BLaER1 treated with 17β-estradiol and CSF1 and Interleukin-3, amounts not matched to agents 10 nM and 100 nM (cell line): Measurements from ENCODE around the gene SIRT4.

Source experiments
- H3K27ac ChIP-seq, 11 experiments: shearing (Covaris generic); formaldehyde crosslinking; 2 replicates each; pipeline ENCODE4 v1.8.1; 2022
- H3K27me3 ChIP-seq, 11 experiments: shearing (Covaris generic); formaldehyde crosslinking; 2 replicates each; pipeline ENCODE4 v1.8.1; 2022
- H3K36me3 ChIP-seq, 11 experiments: shearing (Covaris generic); formaldehyde crosslinking; 2 replicates each; pipeline ENCODE4 v1.8.1; 2022
- H3K4me1 ChIP-seq, 10 experiments: shearing (Covaris generic); formaldehyde crosslinking; 2 replicates each; pipeline ENCODE4 v1.8.1; 2022
- H3K4me2 ChIP-seq, 11 experiments: shearing (Covaris generic); formaldehyde crosslinking; 2 replicates each; pipeline ENCODE4 v1.8.1; 2022
- H3K4me3 ChIP-seq, 10 experiments: shearing (Covaris generic); formaldehyde crosslinking; 2 replicates each; pipeline ENCODE4 v1.8.1; 2022
- H3K9ac ChIP-seq, 11 experiments: shearing (Covaris generic); formaldehyde crosslinking; 2 replicates each; pipeline ENCODE4 v1.8.1; 2022
- H3K9me3 ChIP-seq, 11 experiments: shearing (Covaris generic); formaldehyde crosslinking; replicated peaks in 1 of 11; 2 replicates each; pipeline ENCODE4 v1.8.1; 2022
- H4K20me1 ChIP-seq, 11 experiments: shearing (Covaris generic); formaldehyde crosslinking; 2 replicates each; pipeline ENCODE4 v1.8.1; 2022
- Cebpa-rat ChIP-seq, 11 experiments: shearing (Covaris generic); IDR thresholded peaks; 2 replicates each; pipeline ENCODE4 v1.8.1; 2022

SIRT4 gene

DNA sequence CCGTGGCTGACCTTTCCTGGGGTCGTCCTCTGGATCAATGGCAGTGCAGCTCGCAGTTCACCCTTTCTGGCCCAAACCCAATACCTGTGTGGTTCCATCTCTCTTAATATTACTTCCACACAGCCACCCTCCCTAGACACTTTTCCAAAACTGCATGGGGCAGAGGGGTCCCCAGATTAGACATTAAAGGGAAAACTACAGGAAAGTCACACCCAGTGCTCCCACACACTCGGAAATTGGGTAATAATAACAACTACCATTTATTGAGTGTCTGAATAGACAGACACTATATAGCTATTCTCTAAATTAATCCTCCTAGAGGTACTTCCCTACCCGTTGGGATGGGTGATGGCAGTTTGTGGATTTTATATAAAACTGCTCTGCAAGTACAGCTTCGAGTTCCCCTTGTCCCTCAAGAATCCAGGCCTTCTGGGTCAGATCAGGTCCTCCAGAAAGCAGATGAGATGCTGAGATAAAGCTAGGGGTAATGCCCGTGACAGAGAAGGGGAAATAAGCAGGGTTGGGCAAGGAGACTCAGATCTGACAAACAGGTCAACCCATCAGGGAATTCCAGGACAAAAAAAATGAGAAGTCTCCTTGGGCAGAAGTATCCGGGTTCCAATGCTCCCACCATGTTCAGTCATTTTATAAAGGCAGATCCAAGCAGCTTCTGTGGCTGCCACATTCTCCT is 35.8 kb upstream of the SIRT4 start:
- H3K4me2 ChIP-seq = peak overlapping the region in 8 of 11 experiments; percentile 8 to 64 (median 36); a peak in 10 of 22 replicates

DNA sequence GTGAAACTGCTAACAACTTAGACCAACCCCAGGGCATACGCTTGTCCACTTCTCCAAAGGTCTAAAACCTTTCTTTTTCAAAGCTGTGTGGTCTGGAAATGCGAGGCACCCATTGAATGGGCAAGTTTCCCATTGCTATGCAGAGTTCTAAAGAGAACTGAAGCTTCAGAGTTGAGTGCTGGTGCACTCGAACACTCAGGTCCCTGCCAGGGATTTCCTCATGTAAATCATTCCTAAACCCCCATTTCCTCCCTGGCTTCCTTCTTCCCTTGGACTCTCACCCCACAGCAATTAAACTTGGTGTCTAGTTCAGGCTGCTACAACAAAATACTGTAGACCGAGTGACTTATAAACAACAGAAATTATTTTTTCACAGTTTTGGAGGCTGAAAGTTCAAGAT is 34.4 kb upstream of the SIRT4 start:
- Histone ChIP-seq H3K9me3 (no peaks in the 10 kb centered on the region), H4K20me1 (peaks cover 4 to 22% (median 18%) of the 10 kb centered on the region in 11 experiments; a peak in 16 of 22 replicates), H3K4me3 (no peak overlapping the region), H3K36me3 (no peaks in the 10 kb centered on the region), H3K27ac (no peak overlapping the region), H3K9ac (peak overlapping the region in 3 of 11 experiments; percentile 14 to 42 (median 16); a peak in 3 of 22 replicates), H3K4me2 (peak overlapping the region in 7 of 11 experiments; percentile 1 to 45 (median 10); a peak in 10 of 22 replicates), H3K4me1 (peaks cover 32 to 51% (median 41%) of the 10 kb centered on the region in 10 experiments), H3K27me3 (peaks cover 0 to 8% (median 0%) of the 10 kb centered on the region in 11 experiments; a peak in 4 of 22 replicates)
- TF ChIP-seq Cebpa-rat (IDR thresholded peaks at IDR 0.05) = no peak

More for the DNA sequence above, 35.8 kb upstream of the SIRT4 start:
- Histone ChIP-seq H3K27ac (no peak overlapping the region; a peak in 1 of 22 replicates), H4K20me1 (peaks cover 19 to 37% (median 32%) of the 10 kb centered on the region in 11 experiments; a peak in 20 of 22 replicates), H3K27me3 (peaks cover 0 to 8% (median 0%) of the 10 kb centered on the region in 11 experiments; a peak in 4 of 22 replicates), H3K36me3 (peaks cover 0 to 4% (median 0%) of the 10 kb centered on the region in 11 experiments; a peak in 2 of 22 replicates), H3K9me3 (no peaks in the 10 kb centered on the region), H3K9ac (peak overlapping the region in 2 of 11 experiments; percentile 24 to 50; a peak in 3 of 22 replicates), H3K4me3 (peak overlapping the region in 4 of 10 experiments; percentile 19 to 94 (median 66); a peak in 2 of 20 replicates), H3K4me1 (peaks cover 44 to 65% (median 54%) of the 10 kb centered on the region in 10 experiments)
- TF ChIP-seq Cebpa-rat (IDR thresholded peaks at IDR 0.05) = no peak

DNA sequence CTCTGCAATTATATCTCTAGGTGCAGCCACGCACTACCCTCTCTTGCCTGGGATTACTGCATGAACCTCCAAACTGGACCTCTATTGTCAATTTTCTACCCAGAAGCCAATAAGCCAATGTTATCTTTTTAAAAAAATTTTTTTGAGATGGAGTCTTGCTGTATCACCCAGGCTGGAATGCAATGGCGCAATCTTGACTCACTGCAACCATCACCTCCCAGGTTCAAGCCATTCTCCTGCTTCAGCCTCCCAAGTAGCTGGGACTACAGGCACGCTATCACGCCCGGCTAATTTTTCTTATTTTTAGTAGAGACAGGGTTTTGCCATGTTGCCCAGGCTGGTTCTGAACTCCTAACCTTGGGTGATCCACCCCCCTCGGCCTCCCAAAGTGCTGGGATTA is 25.4 kb upstream of the SIRT4 start:
- Histone ChIP-seq H3K4me1 (no peaks in the 10 kb centered on the region), H3K9ac (no peak overlapping the region), H3K36me3 (no peaks in the 10 kb centered on the region), H3K9me3 (peaks cover 9 to 18% (median 13%) of the 10 kb centered on the region in 11 experiments), H3K4me3 (no peak overlapping the region), H3K27ac (no peak overlapping the region), H3K4me2 (no peak overlapping the region), H3K27me3 (no peaks in the 10 kb centered on the region), H4K20me1 (no peaks in the 10 kb centered on the region)
- TF ChIP-seq Cebpa-rat (IDR thresholded peaks at IDR 0.05) = no peak

DNA sequence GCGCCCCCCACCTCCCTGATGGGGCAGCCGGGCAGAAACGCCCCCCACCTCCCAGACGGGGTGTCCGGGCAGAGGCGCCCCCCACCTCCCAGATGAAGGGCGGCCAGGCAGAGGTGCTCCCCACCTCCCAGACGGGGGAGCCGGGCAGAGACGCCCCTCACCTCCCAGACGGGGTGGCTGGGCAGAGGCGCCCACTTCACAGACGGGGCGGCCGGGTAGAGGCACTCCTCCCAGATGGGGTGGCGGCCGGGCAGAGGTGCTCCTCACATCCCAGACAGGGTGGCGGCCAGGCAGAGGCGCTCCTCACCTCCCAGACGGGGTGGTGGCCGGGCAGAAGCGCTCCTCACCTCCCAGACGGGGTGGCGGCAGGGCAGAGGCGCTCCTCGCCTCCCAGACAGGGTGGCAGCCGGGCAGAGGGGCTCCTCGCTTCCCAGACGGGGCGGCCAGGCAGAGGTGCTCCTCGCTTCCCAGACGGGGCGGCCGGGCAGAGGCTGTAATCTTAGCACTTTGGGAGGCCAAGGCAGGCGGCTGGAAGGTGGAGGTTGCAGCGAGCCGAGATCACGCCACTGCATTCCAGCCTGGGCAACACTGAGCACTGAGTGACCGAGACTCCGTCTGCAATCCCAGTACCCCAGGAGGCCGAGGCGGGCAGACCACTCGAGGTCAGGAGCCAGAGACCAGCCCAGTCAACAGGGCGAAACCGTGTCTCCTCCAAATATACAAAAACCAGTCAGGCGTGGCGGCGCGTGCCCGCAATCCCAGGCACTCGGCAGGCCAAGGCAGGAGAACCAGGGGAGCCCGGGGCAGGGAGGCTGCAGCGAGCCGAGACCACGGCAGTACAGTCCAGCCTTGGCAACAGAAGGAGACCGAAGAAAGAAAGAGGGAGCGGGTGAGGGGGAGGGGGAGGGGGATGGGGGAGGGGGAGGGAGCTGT is 23.7 kb upstream of the SIRT4 start:
- Histone ChIP-seq H3K4me1 (no peaks in the 10 kb centered on the region; a peak in 1 of 20 replicates), H3K36me3 (no peaks in the 10 kb centered on the region), H3K27me3 (no peaks in the 10 kb centered on the region), H4K20me1 (no peaks in the 10 kb centered on the region), H3K9me3 (peaks cover 9 to 21% (median 13%) of the 10 kb centered on the region in 11 experiments), H3K4me3 (peak overlapping the region in 1 of 10 experiments; percentile 31; a peak in 1 of 20 replicates), H3K4me2 (no peak overlapping the region), H3K9ac (no peak overlapping the region), H3K27ac (no peak overlapping the region)
- no peak for TF ChIP-seq Cebpa-rat (IDR thresholded peaks at IDR 0.05)

DNA sequence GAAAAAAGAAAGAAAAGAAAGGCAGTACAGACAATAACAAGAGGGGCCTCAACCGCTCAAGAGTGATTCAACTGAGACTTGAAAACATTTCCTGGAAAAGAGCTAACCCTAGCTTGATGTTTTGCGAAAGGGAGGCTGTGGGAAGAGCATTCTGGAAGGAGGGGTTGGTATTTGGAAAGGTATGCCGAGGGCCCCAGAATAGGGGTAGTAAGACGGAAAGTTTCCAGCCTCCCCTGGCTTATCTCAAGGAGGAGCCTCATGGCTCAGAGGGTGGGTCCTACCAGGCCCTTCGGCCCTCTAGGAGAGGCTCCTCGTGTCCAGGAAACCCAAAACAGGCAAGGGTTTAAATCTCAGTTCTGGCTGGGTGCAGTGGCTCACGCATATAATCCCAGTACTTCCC is 18.8 kb upstream of the SIRT4 start:
- Histone ChIP-seq H3K36me3 (no peaks in the 10 kb centered on the region), H3K4me2 (no peak overlapping the region), H3K4me3 (no peak overlapping the region), H3K27me3 (no peaks in the 10 kb centered on the region), H3K4me1 (peaks cover 0 to 19% (median 12%) of the 10 kb centered on the region in 10 experiments; a peak in 10 of 20 replicates), H3K27ac (no peak overlapping the region), H4K20me1 (no peaks in the 10 kb centered on the region), H3K9me3 (peaks cover 4 to 15% (median 7%) of the 10 kb centered on the region in 11 experiments), H3K9ac (no peak overlapping the region)
- TF ChIP-seq Cebpa-rat (IDR thresholded peaks at IDR 0.05) = no peak

DNA sequence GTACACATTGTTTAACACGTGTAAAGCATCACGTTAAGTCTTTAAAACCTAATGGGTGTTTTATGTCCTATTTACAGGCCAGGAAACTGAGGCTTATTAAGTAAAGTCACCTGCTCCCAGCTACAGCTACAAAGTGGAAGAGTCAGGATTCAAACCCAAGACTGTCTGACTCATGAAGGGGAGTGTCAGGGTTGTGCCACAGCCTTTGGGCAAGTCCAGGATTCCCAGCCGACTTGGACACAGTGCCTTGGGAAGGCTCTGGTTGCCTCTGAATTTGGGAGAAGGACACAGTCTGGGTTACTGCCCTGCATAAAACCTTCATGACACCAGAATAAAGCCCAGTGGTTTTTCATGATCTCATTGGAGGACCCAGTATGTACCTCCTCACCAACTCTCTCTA is 17.7 kb upstream of the SIRT4 start:
- Histone ChIP-seq H3K9ac (no peak overlapping the region), H3K27ac (no peak overlapping the region), H3K36me3 (no peaks in the 10 kb centered on the region), H3K9me3 (peaks cover 0 to 6% (median 0%) of the 10 kb centered on the region in 11 experiments; a peak in 5 of 22 replicates), H3K4me2 (no peak overlapping the region), H3K4me3 (no peak overlapping the region), H4K20me1 (no peaks in the 10 kb centered on the region), H3K4me1 (peaks cover 3 to 20% (median 13%) of the 10 kb centered on the region in 10 experiments; a peak in 17 of 20 replicates), H3K27me3 (no peaks in the 10 kb centered on the region)
- no peak for TF ChIP-seq Cebpa-rat (IDR thresholded peaks at IDR 0.05)

DNA sequence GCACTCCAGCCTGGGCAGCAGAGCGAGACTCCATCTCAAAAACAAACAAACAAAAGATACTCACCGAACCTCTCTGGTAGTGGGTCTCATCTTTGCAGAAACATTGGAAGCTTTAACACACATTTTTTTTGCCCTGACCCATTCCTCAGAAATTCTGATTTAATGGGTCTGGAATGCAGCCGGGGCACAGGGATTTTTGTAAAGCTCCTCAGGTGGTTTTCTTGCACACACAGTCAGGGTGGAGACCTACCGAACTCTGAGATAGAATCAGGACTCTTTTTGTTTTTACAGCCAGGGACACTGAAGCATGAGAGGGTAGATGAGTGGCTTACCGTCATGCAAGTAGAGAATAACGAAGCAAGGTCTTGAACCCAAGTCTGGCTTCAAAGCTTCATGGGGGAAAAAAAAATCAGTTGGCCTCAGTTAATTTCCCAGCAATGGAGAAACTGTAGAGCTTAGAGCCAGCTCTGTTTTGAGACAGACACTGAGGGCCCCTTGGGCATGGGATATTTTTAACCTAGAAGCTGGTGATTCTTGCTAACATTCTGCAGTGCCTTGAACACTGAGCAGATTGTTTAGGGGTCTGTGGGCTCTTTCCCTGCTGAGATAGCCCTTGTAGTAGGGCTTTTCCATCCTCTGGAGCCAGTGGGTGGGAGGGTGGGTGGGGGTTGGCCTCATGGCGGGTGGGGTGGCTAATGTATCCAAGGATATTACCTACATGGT is 15.2 kb upstream of the SIRT4 start:
- H4K20me1 ChIP-seq = peaks cover 0 to 8% (median 0%) of the 10 kb centered on the region in 11 experiments; a peak in 1 of 22 replicates
- no peak overlapping the region for H3K27ac ChIP-seq
- peak overlapping the region in 2 of 11 experiments; percentile 27 to 39; a peak in 1 of 22 replicates for H3K9ac ChIP-seq
- no peaks in the 10 kb centered on the region for H3K36me3 ChIP-seq
- H3K27me3 ChIP-seq = no peaks in the 10 kb centered on the region
- peaks cover 0 to 5% (median 0%) of the 10 kb centered on the region in 11 experiments; a peak in 1 of 22 replicates for H3K9me3 ChIP-seq
- peaks cover 20 to 38% (median 31%) of the 10 kb centered on the region in 10 experiments for H3K4me1 ChIP-seq
- no peak overlapping the region for H3K4me3 ChIP-seq
- peak overlapping the region in 8 of 11 experiments; percentile 18 to 52 (median 47); a peak in 10 of 22 replicates for H3K4me2 ChIP-seq
- no peak for TF ChIP-seq Cebpa-rat (IDR thresholded peaks at IDR 0.05)

DNA sequence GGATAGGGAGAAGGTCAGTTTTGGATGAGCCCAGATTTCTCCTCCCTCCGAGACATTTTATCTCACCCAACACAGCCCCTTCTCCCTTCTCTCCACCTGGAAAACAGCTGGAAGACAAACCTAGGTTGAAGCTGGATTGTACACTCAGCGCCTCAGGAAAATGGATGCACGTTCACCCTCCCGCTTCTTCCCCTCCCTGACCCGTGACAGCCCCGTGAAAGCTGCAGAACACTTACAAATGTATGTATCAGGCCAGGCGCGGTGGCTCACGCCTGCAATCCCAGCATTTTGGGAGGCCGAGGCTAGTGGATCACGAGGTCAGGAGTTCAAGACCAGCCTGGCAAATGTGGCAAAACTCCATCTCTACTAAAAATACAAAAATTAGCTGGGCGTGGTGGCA is 14.6 kb upstream of the SIRT4 start:
- peak overlapping the region in 2 of 11 experiments; percentile 24 to 29; a peak in 2 of 22 replicates for H3K4me2 ChIP-seq
- no peak for TF ChIP-seq Cebpa-rat (IDR thresholded peaks at IDR 0.05)

More for the DNA sequence above, 14.6 kb upstream of the SIRT4 start:
- no peaks in the 10 kb centered on the region for H3K36me3 ChIP-seq
- no peaks in the 10 kb centered on the region for H3K27me3 ChIP-seq
- H3K9me3 ChIP-seq = no peaks in the 10 kb centered on the region
- no peak overlapping the region for H3K4me3 ChIP-seq
- no peak overlapping the region for H3K27ac ChIP-seq
- H3K9ac ChIP-seq = no peak overlapping the region
- H4K20me1 ChIP-seq = peaks cover 0 to 8% (median 0%) of the 10 kb centered on the region in 11 experiments; a peak in 1 of 22 replicates
- H3K4me1 ChIP-seq = peaks cover 20 to 38% (median 31%) of the 10 kb centered on the region in 10 experiments
